K562 (cell line): ENCODE data around the gene CHORDC1. TPM values are rescaled to one million over a fixed set of nuclear protein-coding genes. Genes with fewer than 3 reads are reported as not detected.

ENCODE experiments used
- ARID1B ChIP-seq: fragments of 450-650 bp; IDR thresholded peaks from 2 replicates; pipeline ENCODE4 v1.6.1; 2016; ENCODE audit warnings: antibody characterized with exemption, mild to moderate bottlenecking, inconsistent platforms
- ATF3 ChIP-seq, 2 experiments: fragments of 450-650 bp in 1 of 2; sonication (generic) in 1 of 2; formaldehyde crosslinking in 1 of 2; IDR thresholded peaks in 1 of 2; conservative IDR thresholded peaks in 1 of 2; 2 replicates each; pipeline versions ENCODE4 v1.6.1 to v1.8.1; 2016 to 2023; ENCODE audit warnings: mild to moderate bottlenecking in 2 of 2, moderate library complexity in 2 of 2, inconsistent platforms in 1 of 2, missing genetic modification reagents in 1 of 2
- ATF7 ChIP-seq: fragments of 450-650 bp; IDR thresholded peaks from 2 replicates; pipeline ENCODE4 v1.7.1; 2014; ENCODE audit warnings: mild to moderate bottlenecking, moderate library complexity
- BRD9 ChIP-seq: fragments of 450-650 bp; IDR thresholded peaks from 2 replicates; pipeline ENCODE4 v1.6.1; 2018; ENCODE audit warnings: low read depth; ENCODE audit not compliant: partially characterized antibody
- CEBPB ChIP-seq: fragments of 450-650 bp; IDR thresholded peaks from 2 replicates; pipeline ENCODE4 v1.6.1; 2016; ENCODE audit warnings: missing genetic modification characterization, missing compliant biosample characterization
- CTBP1 ChIP-seq: fragments of 450-650 bp; IDR thresholded peaks from 2 replicates; pipeline ENCODE4 v1.6.1; 2016; ENCODE audit warnings: borderline replicate concordance
- DPF2 ChIP-seq: fragments of 450-650 bp; IDR thresholded peaks from 2 replicates; pipeline ENCODE4 v1.6.1; 2016
- EP400 ChIP-seq: fragments of 450-650 bp; IDR thresholded peaks from 2 replicates; pipeline ENCODE4 v1.6.1; 2017; ENCODE audit warnings: antibody characterized with exemption, mild to moderate bottlenecking, moderate library complexity
- ETV6 ChIP-seq, 3 experiments: fragments of 150-350 bp in 1 of 3; sonication (generic) in 1 of 3; formaldehyde crosslinking in 1 of 3; IDR thresholded peaks; 2 replicates each; pipeline versions ENCODE4 v1.6.1 to v1.8.0; 2014 to 2022; ENCODE audit warnings: borderline replicate concordance in 2 of 3, low read depth in 2 of 3, antibody characterized with exemption in 1 of 3, low read length in 1 of 3, mild to moderate bottlenecking in 1 of 3, missing genetic modification reagents in 1 of 3
- FOXJ2 ChIP-seq: fragments of 200-800 bp; sonication (Bioruptor generic); IDR thresholded peaks from 2 replicates; pipeline ENCODE4 v1.6.1; 2016; ENCODE audit warnings: missing genetic modification characterization, missing compliant biosample characterization
- JUND ChIP-seq, 2 experiments: IDR thresholded peaks; 2 replicates in 1 of 2; 3 replicates in 1 of 2; pipeline ENCODE4 v1.6.1; 2011; ENCODE audit warnings: borderline replicate concordance in 2 of 2, low read depth in 2 of 2, low read length in 2 of 2, improper control_type of control experiment in 1 of 2, missing biosample characterization in 1 of 2, missing genetic modification characterization in 1 of 2, missing genetic modification reagents in 1 of 2
- NFIC ChIP-seq: fragments of 450-650 bp; IDR thresholded peaks from 2 replicates; pipeline ENCODE4 v1.6.1; 2017; ENCODE audit warnings: mild to moderate bottlenecking, inconsistent platforms
- SMARCA4 ChIP-seq: fragments of 450-650 bp; IDR thresholded peaks from 2 replicates; pipeline ENCODE4 v1.6.1; 2016
- SNIP1 ChIP-seq: fragments of 450-650 bp; IDR thresholded peaks from 2 replicates; pipeline ENCODE4 v1.7.1; 2017; ENCODE audit warnings: low read depth, mild to moderate bottlenecking
- TRIM24 ChIP-seq, 2 experiments: fragments of 450-650 bp; IDR thresholded peaks; 2 replicates each; pipeline ENCODE4 v1.6.1; 2016
- XRCC3 ChIP-seq: fragments of 450-650 bp; IDR thresholded peaks from 2 replicates; pipeline ENCODE4 v1.6.1; 2017; ENCODE audit warnings: mild to moderate bottlenecking, moderate library complexity
- ZBTB26 ChIP-seq: fragments of 450-650 bp; formaldehyde crosslinking; IDR thresholded peaks from 2 replicates; pipeline ENCODE4 v1.4.0; 2022; ENCODE audit warnings: missing genetic modification characterization
- ZNF354B ChIP-seq: fragments of 250-450 bp; sonication (Bioruptor Pico); IDR thresholded peaks from 2 replicates; pipeline ENCODE4 v1.4.0; 2020
- ZNF407 ChIP-seq: fragments of 450-650 bp; IDR thresholded peaks from 2 replicates; pipeline ENCODE4 v1.6.1; 2016; ENCODE audit warnings: low read depth
- ZNF431 ChIP-seq: sonication (generic); formaldehyde crosslinking; IDR thresholded peaks from 2 replicates; pipeline ENCODE4 v1.8.0; 2022; ENCODE audit warnings: mild to moderate bottlenecking, missing genetic modification reagents
- polyA plus RNA-seq, 8 experiments: library from polyadenylated mRNA; depleted of rRNA in 4 of 8; stranded (reverse) in 5 of 8; unstranded in 3 of 8; fragments of >200 nt; fragmentation: Nextera tagmentation in 2 of 8; fragmentation: Illumina TruSeq in 1 of 8; extraction: Ambion mirVana in 2 of 8; extraction: Trizol in 1 of 8; gene quantifications; 2 replicates each; pipeline versions ENCODE4 v1.2.1 to v1.2.3, GENCODE V29; 2011 to 2014; ENCODE audit warnings: inconsistent platforms in 1 of 8, missing spikeins in 1 of 8
- total RNA-seq, 7 experiments: library from RNA; depleted of rRNA in 6 of 7; stranded (reverse); fragments of >200 nt in 6 of 7; fragmentation: Illumina TruSeq in 2 of 7; extraction: Trizol in 2 of 7; gene quantifications; 2 replicates each; pipeline versions ENCODE4 v1.2.1 to v1.2.3, GENCODE V29; 2011 to 2021; ENCODE audit warnings: low replicate concordance in 1 of 7

Gene CHORDC1
- total and polyA plus RNA-seq, 9 of the 15 experiments (the other 6 are each of a cell fraction or from before 2014, with no cell fraction given): 68.7 to 148 (median 112) TPM

- TF ChIP-seq ZNF407 (peak; percentile 38; the same call in 1 of the 2 replicates), ETV6 (IDR thresholded peaks at IDR 0.05; ENCODE audit: borderline replicate concordance in 1 of 2, low read depth in 2 of 2, low read length in 1 of 2) (no peak), ETV6 (CRISPR knock-in tag; IDR thresholded peaks at IDR 0.05; ENCODE audit: borderline replicate concordance) (no peak), BRD9 (peak; percentile 68), SMARCA4 (peak; percentile 58), NFIC (peak; percentile 94), TRIM24 (IDR thresholded peaks at IDR 0.05) (peak; percentile 30 to 74; a peak in 2 of 4 replicates), CTBP1 (no peak), CEBPB (tag) (peak; percentile 96), EP400 (peak; percentile 72), SNIP1 (no peak), ATF3 (IDR thresholded peaks at IDR 0.05) (peak; percentile 98), ATF3 (CRISPR knock-in tag; conservative IDR thresholded peaks at IDR 0.05) (no peak), ZNF431 (CRISPR knock-in tag) (no peak), ARID1B (peak; percentile 47; the same call in 1 of the 2 replicates), DPF2 (peak; percentile 75), JUND (IDR thresholded peaks at IDR 0.05; ENCODE audit: borderline replicate concordance, low read depth, low read length) (peak; percentile 75), JUND (tag; IDR thresholded peaks at IDR 0.05; ENCODE audit: borderline replicate concordance, low read depth, low read length) (no peak; the same call in 2 of the 3 replicates), ZNF354B (CRISPR knock-in tag) (no peak), ZBTB26 (CRISPR knock-in tag) (no peak), FOXJ2 (no peak), ATF7 (peak; percentile 89), XRCC3 (no peak)
Observed at GRCh38 chr11:90241414-90241813, 18.6 kb upstream of the CHORDC1 start (continued).
